Activated naive CD4-positive, alpha-beta T cell treated with anti-CD3 and anti-CD28 coated beads for 36 hours (primary cell): ENCODE measurements around the gene ZBTB20. TPM values are rescaled to one million over a fixed set of nuclear protein-coding genes. Genes with fewer than 3 reads are reported as not detected.
A peak's percentile ranks its signal among the peaks of the same experiment; 100 is the strongest.
"Not testable (repeated sequence)": the region's sequence is repeated elsewhere in the genome, so short reads cannot be mapped to it uniquely, and the experiment has no call there.

Experiments
- CTCF ChIA-PET: fragments of 350-600 bp; sonication (Branson Sonifier 250); formaldehyde crosslinking; loops from one replicate; lab custom pipeline; 2021; ENCODE audit warnings: antibody characterized with exemption; lab: Charles Lee
- DNase-seq: peaks from one replicate; pipeline ENCODE4 v3.0.0-alpha.2; 2020
- H3K27ac Mint-ChIP-seq: one replicate; pipeline ENCODE4 v1.8.0; 2021; ENCODE audit warnings: mild to moderate bottlenecking, mixed read lengths
- H3K27me3 Mint-ChIP-seq: one replicate; pipeline ENCODE4 v1.8.0; 2021; ENCODE audit warnings: low read depth, mixed read lengths
- H3K36me3 Mint-ChIP-seq: one replicate; pipeline ENCODE4 v1.8.0; 2021; ENCODE audit warnings: low read depth, mixed read lengths
- H3K4me1 Mint-ChIP-seq: one replicate; pipeline ENCODE4 v1.8.0; 2021; ENCODE audit warnings: low read depth, mixed read lengths
- H3K4me3 Mint-ChIP-seq: one replicate; pipeline ENCODE4 v1.8.0; 2021; ENCODE audit warnings: mild to moderate bottlenecking, moderate library complexity, mixed read lengths
- H3K9me3 Mint-ChIP-seq: one replicate; pipeline ENCODE4 v1.8.0; 2021; ENCODE audit warnings: mixed read lengths
- intact Hi-C: fragments of 100-400 bp; cut with micrococcal nuclease; formaldehyde crosslinking; loops from one replicate; pipeline ENCODE4 v1.15.1; 2023
- total RNA-seq, 2 experiments: library from RNA; stranded (reverse); gene quantifications; one replicate each; pipeline ENCODE4 v1.2.3, GENCODE V29; 2021

The ZBTB20 gene
- total RNA-seq, 2 experiments from 2014 or later = 4.5 to 4.7 TPM

DNA sequence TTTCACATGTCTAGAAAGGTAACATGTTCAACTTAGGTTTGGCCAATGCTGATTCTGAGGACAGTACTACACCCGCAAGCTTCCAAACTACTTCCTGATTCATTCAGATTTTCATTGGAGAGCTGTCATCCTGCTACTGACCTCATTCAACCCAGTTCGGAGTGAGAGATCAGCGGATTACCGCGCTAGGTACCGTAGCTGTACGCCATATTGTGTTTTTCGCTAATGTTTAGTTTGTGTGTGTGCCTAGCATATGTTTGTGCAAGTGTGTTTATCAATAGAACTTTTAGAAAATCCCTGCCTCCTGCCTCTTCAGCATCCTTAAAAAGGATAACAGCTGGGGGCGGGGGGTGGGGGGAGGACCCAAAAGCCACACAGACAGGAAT lies 1.1 kb downstream of the ZBTB20 start:
- peak overlapping the region; percentile 95 for H3K27ac Mint-ChIP-seq
- intact Hi-C loops = loop anchor here (2.0 to 10.0 kb wide), 7 partner anchors 53 to 1611 kb away; partner anchors contain the start of gene SIDT1
- peaks cover 4% of the 10 kb centered on the region for H3K36me3 Mint-ChIP-seq
- CTCF ChIA-PET = interaction anchor here (0.7 to 1.2 kb wide), 7 partner anchors 9 to 637 kb away, joined by 3 to 5 read pairs (median 3); no protein-coding TSS in a partner anchor
- peak; percentile 70 for DNase-seq
- H3K4me1 Mint-ChIP-seq = peaks cover 30% of the 10 kb centered on the region
- peak overlapping the region; percentile 91 for H3K4me3 Mint-ChIP-seq
- no peaks in the 10 kb centered on the region for H3K27me3 Mint-ChIP-seq
- peaks cover 4% of the 10 kb centered on the region for H3K9me3 Mint-ChIP-seq

DNA sequence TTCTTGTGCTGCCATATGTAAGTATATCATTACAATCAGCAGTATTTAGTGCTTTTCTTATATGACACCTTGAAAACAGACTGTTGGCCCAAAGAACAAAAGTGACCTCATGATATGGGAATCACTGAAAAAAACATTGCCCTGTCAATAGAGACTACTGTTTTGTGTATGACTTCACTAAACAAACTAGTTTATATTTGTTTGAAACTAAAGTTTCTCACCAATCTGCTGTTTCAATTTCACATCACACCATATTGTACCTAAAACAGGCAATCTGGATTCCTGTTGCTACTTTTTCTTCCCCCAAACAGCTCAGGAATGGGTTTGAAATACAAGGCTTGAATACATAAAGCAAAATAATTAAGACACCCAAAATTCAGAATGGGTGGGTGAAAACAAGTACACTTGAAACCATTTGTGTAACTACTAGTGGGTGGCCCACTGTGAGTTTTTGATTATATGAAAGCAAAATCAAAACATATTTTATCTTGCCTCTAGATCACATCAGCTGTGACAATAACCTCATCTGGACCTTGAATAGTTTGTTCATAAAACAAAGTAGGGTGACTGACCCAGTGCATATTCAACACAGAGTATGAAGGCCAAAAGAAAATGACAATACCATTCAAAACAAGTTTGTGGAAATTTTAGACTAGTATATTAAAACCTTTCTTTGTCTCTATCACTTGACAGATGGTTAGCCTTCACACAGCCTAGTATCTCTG lies 5.9 kb downstream of the ZBTB20 start:
- intact Hi-C loops = loop anchor here (10.0 kb wide), 2 partner anchors 726 to 1606 kb away; partner anchors contain the start of gene SIDT1
- Mint-ChIP-seq H3K9me3 (no peaks in the 10 kb centered on the region), H3K27me3 (no peaks in the 10 kb centered on the region), H3K27ac (no peak overlapping the region), H3K4me3 (no peak overlapping the region), H3K36me3 (peaks cover 1% of the 10 kb centered on the region), H3K4me1 (peaks cover 48% of the 10 kb centered on the region)
- DNase-seq = no peak
- CTCF ChIA-PET = interaction anchor here (1.3 kb wide), 1 partner anchor 49 kb away, joined by 4 read pairs; no protein-coding TSS in a partner anchor

DNA sequence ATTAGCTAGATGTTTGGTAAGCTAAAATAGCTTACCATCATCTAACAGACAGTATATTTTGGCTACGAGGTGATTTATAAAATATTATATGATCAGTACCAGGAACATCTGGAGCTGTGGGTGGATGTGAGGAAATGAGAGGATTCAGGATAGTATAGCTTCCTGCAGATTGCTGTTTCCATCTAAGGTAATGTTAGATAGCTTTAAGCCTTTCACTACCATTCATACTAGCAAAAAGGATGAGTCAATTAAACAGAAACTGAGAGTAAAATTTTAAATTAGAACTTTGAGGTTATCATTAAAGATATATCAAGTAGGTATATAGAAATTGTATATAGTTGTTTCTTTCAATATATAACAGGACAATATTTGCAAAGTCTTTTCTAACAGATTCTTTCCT lies 8.0 kb downstream of the ZBTB20 start:
- peaks cover 38% of the 10 kb centered on the region for H3K4me1 Mint-ChIP-seq
- H3K4me3 Mint-ChIP-seq = no peak overlapping the region
- H3K27me3 Mint-ChIP-seq = no peaks in the 10 kb centered on the region
- no peaks in the 10 kb centered on the region for H3K36me3 Mint-ChIP-seq
- H3K9me3 Mint-ChIP-seq = no peaks in the 10 kb centered on the region
- H3K27ac Mint-ChIP-seq = no peak overlapping the region
- CTCF ChIA-PET = interaction anchor here (1.6 kb wide), 1 partner anchor 38 kb away, joined by 4 read pairs; no protein-coding TSS in a partner anchor
- intact Hi-C loops = no loop called here
- no peak for DNase-seq

DNA sequence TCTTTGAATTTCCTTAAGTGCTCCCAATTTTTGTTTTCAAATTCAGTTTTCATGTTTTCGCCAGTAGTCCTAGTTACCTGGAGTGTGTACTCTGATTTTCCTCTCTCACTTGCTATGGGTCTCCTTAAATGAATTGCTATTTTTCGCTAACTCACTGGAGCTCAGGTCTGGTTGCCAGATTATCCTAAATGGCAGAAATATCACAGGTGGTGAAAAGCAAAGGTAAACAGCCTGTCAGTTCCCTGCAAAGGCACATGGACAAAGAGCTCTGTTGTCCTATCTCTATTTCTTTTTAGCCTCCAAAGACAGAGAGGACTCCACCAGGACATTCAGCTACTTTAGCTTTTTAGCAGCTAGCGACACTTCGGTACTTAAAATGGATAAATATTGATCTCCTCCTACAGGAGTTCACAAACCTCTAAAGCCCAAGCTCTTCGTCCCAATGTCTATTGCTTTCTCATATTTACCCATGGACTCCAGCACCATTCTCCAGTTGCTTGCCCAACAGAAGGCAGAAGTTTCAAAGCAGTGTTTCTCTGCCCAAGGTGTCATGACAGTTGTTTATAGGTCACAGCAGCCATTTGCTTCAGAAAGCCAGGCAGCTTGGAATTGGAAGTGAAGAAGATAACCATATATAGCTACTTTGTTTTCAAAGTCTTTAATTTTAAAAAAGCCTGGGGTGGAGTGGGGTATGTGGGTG lies 12.3 kb downstream of the ZBTB20 start:
- Mint-ChIP-seq H3K4me1 (peaks cover 14% of the 10 kb centered on the region), H3K36me3 (no peaks in the 10 kb centered on the region), H3K9me3 (no peaks in the 10 kb centered on the region), H3K27ac (no peak overlapping the region), H3K4me3 (no peak overlapping the region), H3K27me3 (no peaks in the 10 kb centered on the region)
- intact Hi-C loops = no loop called here
- CTCF ChIA-PET = interaction anchor here (0.6 to 1.7 kb wide), 5 partner anchors 10 to 42 kb away, joined by 3 to 4 read pairs (median 3); no protein-coding TSS in a partner anchor
- no peak for DNase-seq

DNA sequence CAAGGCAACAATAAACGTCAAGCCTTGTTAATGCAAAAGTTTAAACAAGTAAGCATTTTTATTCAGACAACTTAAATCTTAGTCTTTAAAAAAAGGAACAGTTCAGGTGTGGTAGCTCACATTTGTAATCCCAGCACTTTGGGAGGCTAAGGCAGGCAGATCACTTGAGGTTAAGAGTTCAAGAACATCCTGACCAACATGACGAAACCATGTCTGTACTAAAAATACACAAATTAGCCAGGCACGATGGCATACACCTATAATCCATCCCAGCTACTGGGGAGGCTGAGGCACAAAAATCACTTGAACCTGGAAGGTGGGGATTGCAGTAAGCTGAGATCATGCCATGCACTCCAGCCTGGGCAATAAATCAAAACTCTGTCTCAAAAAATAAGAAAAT lies 19.9 kb downstream of the ZBTB20 start:
- no peak for DNase-seq
- no peak overlapping the region for H3K27ac Mint-ChIP-seq
- peaks cover 2% of the 10 kb centered on the region for H3K36me3 Mint-ChIP-seq
- no peaks in the 10 kb centered on the region for H3K9me3 Mint-ChIP-seq
- no peaks in the 10 kb centered on the region for H3K27me3 Mint-ChIP-seq
- no peak overlapping the region for H3K4me3 Mint-ChIP-seq
- peaks cover 28% of the 10 kb centered on the region for H3K4me1 Mint-ChIP-seq
- intact Hi-C loops = no loop called here
- CTCF ChIA-PET = no interaction called here

DNA sequence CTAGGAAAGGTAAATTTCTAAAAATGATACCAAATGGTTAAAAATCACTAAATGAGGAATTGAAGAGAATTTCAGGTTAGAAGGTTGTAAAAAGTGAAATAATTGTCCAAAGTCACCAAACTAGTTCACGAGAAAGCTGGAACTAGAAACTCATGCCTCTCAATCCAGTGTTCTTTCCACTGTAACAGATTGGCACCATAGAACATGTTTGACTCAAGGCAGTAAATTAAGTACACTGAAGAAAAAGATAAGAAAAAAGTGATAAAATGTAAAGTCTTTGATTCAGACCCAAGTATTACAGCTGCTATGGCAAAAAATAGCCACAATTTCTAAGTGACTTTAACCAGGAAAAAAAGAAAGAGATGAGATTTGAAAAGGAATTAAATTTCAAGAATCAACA lies 26.5 kb downstream of the ZBTB20 start:
- no peak overlapping the region for H3K27ac Mint-ChIP-seq
- peaks cover 3% of the 10 kb centered on the region for H3K36me3 Mint-ChIP-seq

DNA sequence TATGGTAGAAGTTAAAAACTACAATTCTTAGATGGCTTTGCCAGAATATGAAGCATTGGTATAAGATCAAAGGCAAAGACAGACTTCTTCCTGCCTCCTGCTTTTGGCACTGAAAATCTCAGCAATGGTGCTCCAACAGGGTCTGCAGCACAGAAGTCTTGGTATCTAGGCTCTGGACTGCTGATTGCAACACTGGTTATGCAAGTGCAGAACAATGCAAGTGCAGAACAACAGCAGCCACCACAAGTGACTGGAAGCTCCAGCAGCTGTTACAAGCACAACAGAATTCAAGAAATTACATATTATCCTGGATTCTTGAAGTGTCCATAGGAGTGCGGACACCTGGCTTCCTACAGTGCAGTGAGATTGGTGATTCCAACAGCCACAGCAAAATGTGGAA lies 33.7 kb downstream of the ZBTB20 start:
- DNase-seq = no peak
- H3K27ac Mint-ChIP-seq = no peak overlapping the region
- H3K4me1 Mint-ChIP-seq = peaks cover 14% of the 10 kb centered on the region
- intact Hi-C loops = no loop called here
- CTCF ChIA-PET = no interaction called here
- no peak overlapping the region for H3K4me3 Mint-ChIP-seq
- no peaks in the 10 kb centered on the region for H3K27me3 Mint-ChIP-seq
- H3K9me3 Mint-ChIP-seq = no peaks in the 10 kb centered on the region
- H3K36me3 Mint-ChIP-seq = peaks cover 2% of the 10 kb centered on the region

More for the DNA sequence above, 26.5 kb downstream of the ZBTB20 start:
- Mint-ChIP-seq H3K4me1 (peaks cover 29% of the 10 kb centered on the region), H3K9me3 (no peaks in the 10 kb centered on the region), H3K4me3 (no peak overlapping the region), H3K27me3 (no peaks in the 10 kb centered on the region)
- CTCF ChIA-PET = no interaction called here
- intact Hi-C loops = no loop called here
- DNase-seq = no peak

DNA sequence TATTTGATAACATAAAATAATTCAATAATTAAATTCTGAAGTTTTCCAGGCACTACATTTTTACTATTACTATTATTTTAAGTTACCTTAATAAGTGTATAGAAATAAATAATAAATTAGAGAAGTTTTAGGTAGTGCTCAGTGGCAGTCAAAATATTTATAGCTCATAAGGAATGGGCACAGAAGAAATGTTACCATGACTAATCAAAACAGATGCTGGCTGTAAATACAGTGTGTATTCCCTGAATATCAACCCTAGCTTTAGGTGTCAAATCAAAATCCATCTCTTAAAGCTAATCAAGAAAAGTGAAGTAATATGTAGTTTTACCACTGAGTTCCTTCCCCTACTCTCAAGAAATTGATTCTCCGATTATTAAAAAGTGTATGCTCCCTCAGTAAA lies 35.5 kb downstream of the ZBTB20 start:
- Mint-ChIP-seq H3K36me3 (peaks cover 9% of the 10 kb centered on the region), H3K4me1 (peaks cover 17% of the 10 kb centered on the region), H3K9me3 (no peaks in the 10 kb centered on the region), H3K27me3 (no peaks in the 10 kb centered on the region), H3K4me3 (no peak overlapping the region), H3K27ac (no peak overlapping the region)
- no peak for DNase-seq
- intact Hi-C loops = no loop called here
- CTCF ChIA-PET = interaction anchor here (1.1 to 1.3 kb wide), 3 partner anchors 19 to 709 kb away, joined by 3 to 4 read pairs (median 4); no protein-coding TSS in a partner anchor

DNA sequence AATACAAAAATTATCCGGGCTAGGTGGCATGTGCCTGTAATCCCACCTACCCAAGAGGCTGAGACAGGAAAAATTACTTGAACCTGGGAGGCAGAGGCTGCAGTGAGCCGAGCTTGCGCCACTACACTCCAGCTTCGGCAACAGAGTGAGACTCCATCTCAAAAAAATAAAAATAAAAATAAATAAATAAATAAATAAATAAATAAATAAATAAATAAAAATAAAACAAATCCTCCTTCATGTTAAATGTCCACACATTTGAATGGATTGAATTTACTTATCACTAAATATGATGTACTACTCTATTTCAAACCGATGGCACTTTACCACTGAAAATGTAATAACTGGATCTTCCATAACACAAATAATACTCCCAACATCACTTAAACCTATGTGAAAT lies 36.3 kb downstream of the ZBTB20 start:
- peaks cover 9% of the 10 kb centered on the region for H3K36me3 Mint-ChIP-seq
- H3K4me3 Mint-ChIP-seq = no peak overlapping the region
- H3K27me3 Mint-ChIP-seq = no peaks in the 10 kb centered on the region
- H3K9me3 Mint-ChIP-seq = no peaks in the 10 kb centered on the region
- intact Hi-C loops = no loop called here
- no peak overlapping the region for H3K27ac Mint-ChIP-seq
- CTCF ChIA-PET = interaction anchor here (0.6 to 1.3 kb wide), 2 partner anchors 710 to 1000 kb away, joined by 4 read pairs; no protein-coding TSS in a partner anchor
- no peak for DNase-seq
- peaks cover 17% of the 10 kb centered on the region for H3K4me1 Mint-ChIP-seq

DNA sequence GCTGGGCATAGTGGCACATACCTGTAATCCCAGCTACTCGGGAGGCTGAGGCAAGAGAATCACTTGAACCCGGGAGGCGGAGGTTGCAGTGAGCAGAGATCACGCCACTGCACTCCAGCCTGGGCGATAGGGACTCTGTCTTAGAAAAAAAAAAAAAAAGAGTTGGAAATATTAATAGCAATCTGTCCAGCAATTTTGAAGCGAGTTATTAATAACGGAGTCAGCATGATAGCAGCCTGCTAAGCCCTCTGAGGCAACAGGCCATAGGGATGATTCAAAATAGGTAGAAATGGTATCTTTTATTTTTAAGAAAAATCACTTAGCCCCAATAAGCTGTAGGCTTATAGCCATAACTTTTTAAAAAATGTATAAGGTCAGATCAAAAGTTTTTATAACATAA lies 37.0 kb downstream of the ZBTB20 start:
- H3K27me3 Mint-ChIP-seq, H3K4me3 Mint-ChIP-seq, intact Hi-C loops, H3K27ac Mint-ChIP-seq, H3K9me3 Mint-ChIP-seq, DNase-seq, H3K36me3 Mint-ChIP-seq: not testable (repeated sequence)
- H3K4me1 Mint-ChIP-seq = peaks cover 17% of the 10 kb centered on the region
- CTCF ChIA-PET = interaction anchor here (0.6 to 1.3 kb wide), 3 partner anchors 710 to 999 kb away, joined by 3 to 4 read pairs (median 4); no protein-coding TSS in a partner anchor

DNA sequence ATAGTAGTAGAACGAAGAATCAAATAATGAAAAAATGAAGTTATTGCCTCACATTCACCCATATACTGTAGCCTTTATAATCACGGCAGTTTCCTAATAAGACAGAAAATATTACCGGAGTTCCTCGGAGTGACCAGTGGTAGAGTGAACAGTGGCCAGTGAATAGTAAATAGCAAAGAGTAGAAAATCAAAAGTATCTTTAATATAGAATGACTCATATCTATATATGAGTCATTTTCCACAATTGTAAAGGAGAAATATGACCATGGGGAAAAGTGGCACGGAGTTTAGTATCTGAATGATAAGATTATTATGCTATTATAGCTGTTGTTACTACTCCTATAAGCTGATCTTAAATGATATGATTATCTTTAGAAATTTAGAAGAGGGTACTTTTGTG lies 38.5 kb downstream of the ZBTB20 start:
- Mint-ChIP-seq H3K4me1 (peaks cover 17% of the 10 kb centered on the region), H3K36me3 (peaks cover 17% of the 10 kb centered on the region), H3K27me3 (no peaks in the 10 kb centered on the region), H3K9me3 (no peaks in the 10 kb centered on the region), H3K27ac (no peak overlapping the region), H3K4me3 (no peak overlapping the region)
- no peak for DNase-seq
- CTCF ChIA-PET = no interaction called here
- intact Hi-C loops = no loop called here

DNA sequence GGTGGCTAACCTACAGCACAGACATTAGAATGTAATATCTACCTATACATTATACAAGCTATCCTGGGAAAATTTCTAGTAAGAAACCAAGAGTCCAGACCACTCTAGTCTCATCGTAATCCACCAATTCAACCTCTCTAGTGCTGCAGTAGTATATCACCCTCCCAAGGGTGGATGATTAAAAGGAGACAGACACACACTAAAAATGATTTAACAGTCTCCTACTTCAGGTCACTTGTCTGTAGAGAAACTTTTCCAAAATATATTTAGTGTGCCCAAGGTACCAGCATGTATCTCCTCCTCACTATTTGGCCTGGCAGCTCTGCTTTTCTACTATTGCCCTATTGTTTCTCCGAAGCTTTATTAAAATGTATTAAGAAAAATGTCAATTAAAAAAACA lies 45.0 kb downstream of the ZBTB20 start:
- DNase-seq = no peak
- Mint-ChIP-seq H3K36me3 (peaks cover 8% of the 10 kb centered on the region), H3K4me1 (peaks cover 40% of the 10 kb centered on the region), H3K27ac (no peak overlapping the region), H3K4me3 (no peak overlapping the region), H3K9me3 (no peaks in the 10 kb centered on the region), H3K27me3 (no peaks in the 10 kb centered on the region)
- CTCF ChIA-PET = interaction anchor here (1.4 to 1.6 kb wide), 2 partner anchors 37 to 43 kb away, joined by 4 to 5 read pairs; no protein-coding TSS in a partner anchor
- intact Hi-C loops = no loop called here
